Ishikawa (cell line): ENCODE results near the gene FRAS1.

Experiments
- CEBPB ChIP-seq: IDR thresholded peaks from 2 replicates; pipeline ENCODE4 v1.6.1; 2012
- CREB1 ChIP-seq: IDR thresholded peaks from 2 replicates; pipeline ENCODE4 v1.6.1; 2012; ENCODE audit warnings: low read depth
- EP300 ChIP-seq: IDR thresholded peaks from 2 replicates; pipeline ENCODE4 v1.6.1; 2012; ENCODE audit warnings: borderline replicate concordance
- FOXM1 ChIP-seq: IDR thresholded peaks from 2 replicates; pipeline ENCODE4 v1.6.1; 2012; ENCODE audit warnings: low read depth, borderline replicate concordance
- MAX ChIP-seq: IDR thresholded peaks from 2 replicates; pipeline ENCODE4 v1.6.1; 2012
- NFIC ChIP-seq: IDR thresholded peaks from 2 replicates; pipeline ENCODE4 v1.6.1; 2012
- RAD21 ChIP-seq: IDR thresholded peaks from 2 replicates; pipeline ENCODE4 v1.6.1; 2012; ENCODE audit warnings: low read depth
- TAF1 ChIP-seq: IDR thresholded peaks from 2 replicates; pipeline ENCODE4 v1.6.1; 2012; ENCODE audit warnings: low read depth, mild to moderate bottlenecking
- TCF12 ChIP-seq: IDR thresholded peaks from 2 replicates; pipeline ENCODE4 v1.6.1; 2012; ENCODE audit warnings: low read depth
- TEAD4 ChIP-seq: IDR thresholded peaks from 2 replicates; pipeline ENCODE4 v1.6.1; 2012
- ZBTB7A ChIP-seq: IDR thresholded peaks from 2 replicates; pipeline ENCODE4 v1.6.1; 2012; ENCODE audit warnings: low read depth
- TF ChIP-seq, protein P1 (sequence below): IDR thresholded peaks from 2 replicates; pipeline ENCODE4 v1.6.1; 2012; ENCODE audit warnings: low read depth, mild to moderate bottlenecking

DNA sequence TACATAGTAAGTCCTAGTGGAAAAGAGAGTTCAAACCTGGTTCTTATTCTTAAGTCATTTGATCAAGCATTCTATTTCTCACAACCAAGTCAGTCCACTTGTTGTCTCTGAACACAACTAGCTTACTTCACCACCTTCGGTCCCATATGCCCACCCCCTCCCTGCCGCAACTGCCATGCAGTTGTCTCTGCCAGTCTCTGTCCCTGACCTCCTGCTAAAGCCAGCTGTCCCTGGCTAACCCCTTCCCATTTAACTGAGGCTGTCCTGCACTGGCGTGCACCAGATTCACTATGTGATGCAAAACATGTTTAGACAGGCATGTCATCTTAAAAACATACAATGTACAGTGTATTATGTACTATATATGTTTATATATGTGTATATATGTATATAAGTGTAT is 12.7 kb downstream of the FRAS1 start:
- no peak for TF ChIP-seq TAF1
- TF ChIP-seq RAD21 = no peak
- TF ChIP-seq, protein P1, sequence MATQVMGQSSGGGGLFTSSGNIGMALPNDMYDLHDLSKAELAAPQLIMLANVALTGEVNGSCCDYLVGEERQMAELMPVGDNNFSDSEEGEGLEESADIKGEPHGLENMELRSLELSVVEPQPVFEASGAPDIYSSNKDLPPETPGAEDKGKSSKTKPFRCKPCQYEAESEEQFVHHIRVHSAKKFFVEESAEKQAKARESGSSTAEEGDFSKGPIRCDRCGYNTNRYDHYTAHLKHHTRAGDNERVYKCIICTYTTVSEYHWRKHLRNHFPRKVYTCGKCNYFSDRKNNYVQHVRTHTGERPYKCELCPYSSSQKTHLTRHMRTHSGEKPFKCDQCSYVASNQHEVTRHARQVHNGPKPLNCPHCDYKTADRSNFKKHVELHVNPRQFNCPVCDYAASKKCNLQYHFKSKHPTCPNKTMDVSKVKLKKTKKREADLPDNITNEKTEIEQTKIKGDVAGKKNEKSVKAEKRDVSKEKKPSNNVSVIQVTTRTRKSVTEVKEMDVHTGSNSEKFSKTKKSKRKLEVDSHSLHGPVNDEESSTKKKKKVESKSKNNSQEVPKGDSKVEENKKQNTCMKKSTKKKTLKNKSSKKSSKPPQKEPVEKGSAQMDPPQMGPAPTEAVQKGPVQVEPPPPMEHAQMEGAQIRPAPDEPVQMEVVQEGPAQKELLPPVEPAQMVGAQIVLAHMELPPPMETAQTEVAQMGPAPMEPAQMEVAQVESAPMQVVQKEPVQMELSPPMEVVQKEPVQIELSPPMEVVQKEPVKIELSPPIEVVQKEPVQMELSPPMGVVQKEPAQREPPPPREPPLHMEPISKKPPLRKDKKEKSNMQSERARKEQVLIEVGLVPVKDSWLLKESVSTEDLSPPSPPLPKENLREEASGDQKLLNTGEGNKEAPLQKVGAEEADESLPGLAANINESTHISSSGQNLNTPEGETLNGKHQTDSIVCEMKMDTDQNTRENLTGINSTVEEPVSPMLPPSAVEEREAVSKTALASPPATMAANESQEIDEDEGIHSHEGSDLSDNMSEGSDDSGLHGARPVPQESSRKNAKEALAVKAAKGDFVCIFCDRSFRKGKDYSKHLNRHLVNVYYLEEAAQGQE = no peak
- no peak for TF ChIP-seq EP300
- TF ChIP-seq ZBTB7A = no peak
- TF ChIP-seq FOXM1 = no peak
- TF ChIP-seq TEAD4 = no peak
- TF ChIP-seq MAX = no peak
- no peak for TF ChIP-seq NFIC
- no peak for TF ChIP-seq CEBPB
- no peak for TF ChIP-seq TCF12
- TF ChIP-seq CREB1 = no peak
